ENCODE results near the gene MPPED1. TPM values are rescaled to one million over a fixed set of nuclear protein-coding genes. Genes with fewer than 3 reads are reported as not detected.

The MPPED1 gene
- polyA plus RNA-seq, 1 of the 3 experiments (the other 2 are of a cell fraction), result 0.03 TPM

- no peaks in the 10 kb centered on the region for H3K36me3 ChIP-seq (replicated peaks in 1 of 2; ENCODE audit: control insufficient read depth in 1 of 2, insufficient read depth in 2 of 2, low read length in 1 of 2)
- no peak overlapping the region for H3K4me2 ChIP-seq
- H3K9me2 ChIP-seq, result no peaks in the 10 kb centered on the region
- no peak overlapping the region for H3K27ac ChIP-seq (ENCODE audit: low read depth in 2 of 2, low read length in 1 of 2)
- no peak overlapping the region for H3K4me3 ChIP-seq (ENCODE audit: low read depth in 2 of 2, low read length in 1 of 2)
- peak; percentile 58; the same call in 1 of the 2 replicates for TF ChIP-seq REST (IDR thresholded peaks at IDR 0.05; ENCODE audit: low read depth, low read length)
- TF ChIP-seq GATA2 (CRISPR knock-in tag; IDR thresholded peaks at IDR 0.05), result no peak
- H3K4me1 ChIP-seq (ENCODE audit: control insufficient read depth in 1 of 2, insufficient read depth in 2 of 2, low read depth in 1 of 2, low read length in 1 of 2), result no peaks in the 10 kb centered on the region; a peak in 1 of 4 replicates
- H3K9ac ChIP-seq, result no peak overlapping the region
- 57% methylated on average over 6 of the region's 11 CpGs for WGBS (ENCODE audit: low lambda C conversion rate)
- H2AFZ ChIP-seq (ENCODE audit: low read depth), result no peak overlapping the region
- H3K9me3 ChIP-seq, result no peaks in the 10 kb centered on the region
- no peak for DNase-seq
- H4K20me1 ChIP-seq (ENCODE audit: insufficient read depth), result no peaks in the 10 kb centered on the region
- H3K79me2 ChIP-seq (ENCODE audit: insufficient read depth), result no peaks in the 10 kb centered on the region
- POLR2A ChIA-PET, result no interaction called here
- CTCF ChIA-PET, result no interaction called here
- H3K27me3 ChIP-seq (ENCODE audit: insufficient read depth), result no peaks in the 10 kb centered on the region
- H3F3A ChIP-seq (replicated peaks; ENCODE audit: insufficient read depth), result no peaks in the 10 kb centered on the region
Measured at GRCh38 chr22:43555561-43556515, 144.0 kb downstream of the MPPED1 start.

Other genes with a start within 250 kb of the MPPED1 start
- gene TTLL12, start 224.9 kb upstream of the MPPED1 start, polyA plus RNA-seq (2012; rRNA removed), result 9.3 and 11.5 TPM in 2 replicates
- 0.06 and 0.56 TPM in 2 replicates for gene SCUBE1, start 68.6 kb upstream of the MPPED1 start, polyA plus RNA-seq (2012; rRNA removed)